HG02943 (cell line): Measurements from ENCODE around the gene CCDC169.

Experiments
- ATAC-seq: cut with Tn5 transposase; IDR thresholded peaks from one replicate; pipeline ENCODE4 v1.9.1; 2021; ENCODE audit warnings: mild to moderate bottlenecking, low read depth, moderate library complexity; ENCODE audit not compliant: unreplicated experiment

Gene CCDC169

GRCh38 chr13:36248700-36249099, 48.9 kb downstream of the CCDC169 start:
- ATAC-seq, result no peak

GRCh38 chr13:36244990-36245389, 52.6 kb downstream of the CCDC169 start:
- no peak for ATAC-seq

GRCh38 chr13:36244073-36244472, 53.5 kb downstream of the CCDC169 start:
- ATAC-seq, result no peak

GRCh38 chr13:36242761-36243160, 54.9 kb downstream of the CCDC169 start:
- ATAC-seq, result no peak

- no peak for ATAC-seq
These were observed 66.4 kb downstream of the CCDC169 start for GRCh38 chr13:36231236-36231635.

- no peak for ATAC-seq
These were observed 72.9 kb downstream of the CCDC169 start for GRCh38 chr13:36224730-36225129.

GRCh38 chr13:36219883-36220282, 77.7 kb downstream of the CCDC169 start:
- ATAC-seq, result no peak

GRCh38 chr13:36217456-36217855, 80.2 kb downstream of the CCDC169 start:
- no peak for ATAC-seq

GRCh38 chr13:36214163-36214921, 83.3 kb downstream of the CCDC169 start, which contains the start of gene SOHLH2:
SOHLH2 (minus strand) TSS chr13:36214556; CDS start chr13:36214526, 30 bp downstream.
- no peak for ATAC-seq

GRCh38 chr13:36212789-36213188, 84.8 kb downstream of the CCDC169 start:
- ATAC-seq, result no peak

GRCh38 chr13:36211567-36211966, 86.0 kb downstream of the CCDC169 start:
- no peak for ATAC-seq

GRCh38 chr13:36210738-36211137, 86.9 kb downstream of the CCDC169 start:
- no peak for ATAC-seq

- ATAC-seq, result no peak
These were observed 89.9 kb downstream of the CCDC169 start for GRCh38 chr13:36207672-36208071.

GRCh38 chr13:36193151-36193855, 104.3 kb downstream of the CCDC169 start:
- no peak for ATAC-seq

- ATAC-seq, result no peak
These were observed 105.4 kb downstream of the CCDC169 start for GRCh38 chr13:36192166-36192565.

GRCh38 chr13:36190771-36191170, 106.8 kb downstream of the CCDC169 start:
- ATAC-seq, result no peak

- no peak for ATAC-seq
These were observed 109.2 kb downstream of the CCDC169 start for GRCh38 chr13:36188441-36188840.

- no peak for ATAC-seq
These were observed 113.7 kb downstream of the CCDC169 start for GRCh38 chr13:36183901-36184300.
